ENCODE measurements around the gene SMIM5. TPM values are rescaled to one million over a fixed set of nuclear protein-coding genes. Genes with fewer than 3 reads are reported as not detected.

Gene SMIM5
- total RNA-seq, 1 experiment from 2014 or later, result 0.24 TPM

DNA sequence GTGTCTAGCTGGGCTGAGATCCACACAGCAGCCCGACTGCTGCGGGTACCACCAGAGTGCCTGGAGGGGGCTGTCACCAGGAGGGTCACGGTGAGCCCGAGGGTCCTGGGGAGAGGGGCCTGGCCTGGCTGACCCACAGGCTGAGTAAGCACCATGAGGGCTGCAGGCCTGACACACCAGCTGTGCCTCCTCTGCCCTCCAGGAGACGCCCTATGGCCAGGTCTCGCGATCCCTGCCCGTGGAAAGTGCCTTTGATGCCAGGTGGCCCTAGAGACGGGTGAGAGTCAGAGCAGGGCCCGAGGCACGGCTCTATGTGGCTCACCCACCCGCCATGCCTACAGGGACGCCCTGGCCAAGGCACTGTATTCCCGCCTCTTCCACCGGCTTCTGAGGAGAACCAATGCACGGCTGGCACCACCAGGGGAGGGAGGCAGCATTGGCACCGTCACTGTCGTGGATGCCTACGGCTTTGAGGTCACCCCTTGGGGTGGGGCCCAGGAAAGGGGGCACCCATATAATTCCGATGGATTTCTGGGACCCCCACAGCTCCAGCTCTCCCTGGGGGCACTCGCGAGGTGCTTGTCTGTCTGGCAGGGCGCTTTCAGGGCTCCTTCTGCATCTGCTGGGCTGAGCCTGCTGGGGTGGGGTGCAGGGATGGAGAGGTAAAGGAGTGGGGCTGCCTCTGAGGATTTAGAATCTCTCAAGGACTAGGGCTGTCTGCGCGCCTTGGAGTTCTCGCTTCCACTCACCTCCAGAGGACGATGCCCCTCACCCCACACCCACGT, 38.5 kb upstream of the SMIM5 start:
- no peak overlapping the region for H4K91ac ChIP-seq (ENCODE audit: insufficient read length, low read depth, low read length)
- Mint-ChIP-seq H3K4me3 (no peak overlapping the region), H3K36me3 (ENCODE audit: insufficient read depth in 1 of 3, low read depth in 3 of 3) (no peaks in the 10 kb centered on the region; a peak in 1 of 7 replicates), H3K27me3 (ENCODE audit: low read depth) (no peaks in the 10 kb centered on the region; the same call in 1 of the 2 replicates), H3K27ac (peak overlapping the region in 1 of 3 experiments; percentile 62; a peak in 1 of 7 replicates), H3K9me3 (no peaks in the 10 kb centered on the region), H3K4me1 (no peaks in the 10 kb centered on the region)
- no peak overlapping the region for H4K8ac ChIP-seq (replicated peaks; ENCODE audit: insufficient read length, low read depth, low read length)
- no peaks in the 10 kb centered on the region for H3K23me2 ChIP-seq (ENCODE audit: insufficient read length, low read depth, low read length, poor library complexity, severe bottlenecking)
- H3K14ac ChIP-seq (ENCODE audit: insufficient read depth, low read length), result no peak overlapping the region
- no peaks in the 10 kb centered on the region for H3K27me3 ChIP-seq (ENCODE audit: insufficient read depth, low read length)
- no peak overlapping the region for H3K18ac ChIP-seq (ENCODE audit: insufficient read length, low read depth, low read length)
- H2AK5ac ChIP-seq (ENCODE audit: insufficient read length, low read length), result no peak overlapping the region
- H3K56ac ChIP-seq (ENCODE audit: insufficient read length, low read depth, low read length), result no peak overlapping the region
- no peak overlapping the region for H2BK20ac ChIP-seq (ENCODE audit: low read depth, low read length, poor library complexity, severe bottlenecking)
- no peaks in the 10 kb centered on the region for H3K4me1 ChIP-seq (ENCODE audit: insufficient read depth, low read length)
- no peaks in the 10 kb centered on the region for H3K79me1 ChIP-seq (ENCODE audit: insufficient read depth, low read depth, low read length, poor library complexity, severe bottlenecking)
- no peak overlapping the region for H2BK12ac ChIP-seq (ENCODE audit: insufficient read length, low read depth, low read length)
- no peak overlapping the region for H3T11ph ChIP-seq (ENCODE audit: low read length)
- H2BK5ac ChIP-seq (ENCODE audit: insufficient read length, low read length), result peak overlapping the region; percentile 25
- TF ChIP-seq, protein P1, sequence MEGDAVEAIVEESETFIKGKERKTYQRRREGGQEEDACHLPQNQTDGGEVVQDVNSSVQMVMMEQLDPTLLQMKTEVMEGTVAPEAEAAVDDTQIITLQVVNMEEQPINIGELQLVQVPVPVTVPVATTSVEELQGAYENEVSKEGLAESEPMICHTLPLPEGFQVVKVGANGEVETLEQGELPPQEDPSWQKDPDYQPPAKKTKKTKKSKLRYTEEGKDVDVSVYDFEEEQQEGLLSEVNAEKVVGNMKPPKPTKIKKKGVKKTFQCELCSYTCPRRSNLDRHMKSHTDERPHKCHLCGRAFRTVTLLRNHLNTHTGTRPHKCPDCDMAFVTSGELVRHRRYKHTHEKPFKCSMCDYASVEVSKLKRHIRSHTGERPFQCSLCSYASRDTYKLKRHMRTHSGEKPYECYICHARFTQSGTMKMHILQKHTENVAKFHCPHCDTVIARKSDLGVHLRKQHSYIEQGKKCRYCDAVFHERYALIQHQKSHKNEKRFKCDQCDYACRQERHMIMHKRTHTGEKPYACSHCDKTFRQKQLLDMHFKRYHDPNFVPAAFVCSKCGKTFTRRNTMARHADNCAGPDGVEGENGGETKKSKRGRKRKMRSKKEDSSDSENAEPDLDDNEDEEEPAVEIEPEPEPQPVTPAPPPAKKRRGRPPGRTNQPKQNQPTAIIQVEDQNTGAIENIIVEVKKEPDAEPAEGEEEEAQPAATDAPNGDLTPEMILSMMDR (conservative IDR thresholded peaks at IDR 0.05), result no peak
- H3K79me2 ChIP-seq (ENCODE audit: insufficient read depth, low read length), result no peaks in the 10 kb centered on the region
- no peak overlapping the region for H2BK120ac ChIP-seq (ENCODE audit: low read depth, low read length, poor library complexity, severe bottlenecking)
- H3K4ac ChIP-seq (ENCODE audit: low read depth, low read length), result no peak overlapping the region
- no peak overlapping the region for H2BK15ac ChIP-seq (ENCODE audit: low read depth, low read length)
- H2AFZ ChIP-seq (ENCODE audit: low read length), result no peak overlapping the region
- no peaks in the 10 kb centered on the region for H4K20me1 ChIP-seq (ENCODE audit: control insufficient read depth, insufficient read depth, insufficient read length)
- DNase-seq, result peak; percentile 53
- no peak overlapping the region for H3K4me2 ChIP-seq (ENCODE audit: insufficient read depth, insufficient read length, low read length)
- H3K27ac ChIP-seq (ENCODE audit: insufficient read length, low read depth, low read length), result no peak overlapping the region
- H3K9ac ChIP-seq (ENCODE audit: extremely low read depth, insufficient read length, low read length), result no peak overlapping the region
- WGBS (ENCODE audit: extremely low coverage, insufficient read length, low lambda C conversion rate), result no CpG with 5 or more reads among the region's 28 CpGs
- H3K9me3 ChIP-seq (ENCODE audit: control insufficient read depth, low read depth, low read length), result no peaks in the 10 kb centered on the region
- H4K5ac ChIP-seq (ENCODE audit: insufficient read length, low read depth, low read length), result no peak overlapping the region
- no peak overlapping the region for H3K23ac ChIP-seq (ENCODE audit: insufficient read length, low read depth, low read length)

All from H9 (cell line).